H1 (cell line): Measurements from ENCODE around the gene PPP2R2B. TPM values are rescaled to one million over a fixed set of nuclear protein-coding genes. Genes with fewer than 3 reads are reported as not detected.

ENCODE experiments used
- CTCF ChIA-PET: fragments of 300-600 bp; sonication (Branson Sonifier 250); formaldehyde crosslinking; loops from one replicate; lab custom pipeline; 2021; ENCODE audit not compliant: partially characterized antibody; lab: Charles Lee
- POLR2A ChIA-PET: fragments of 300-600 bp; sonication (Branson Sonifier 250); formaldehyde crosslinking; loops from one replicate; lab custom pipeline; 2021; ENCODE audit warnings: inconsistent platforms; ENCODE audit not compliant: partially characterized antibody; lab: Charles Lee
- DNase-seq, 2 experiments: peaks; one replicate each; pipeline versions ENCODE4 v3.0.0 to v3.0.0-alpha.2; 2010 to 2022; ENCODE audit warnings: low spot score in 2 of 2, low read depth in 1 of 2, mixed read lengths in 1 of 2
- FAIRE-seq: peaks from 2 replicates; lab custom pipeline; 2011; peaks lifted over from hg19 to GRCh38; lab: Jason Lieb, UNC
- H2AFZ ChIP-seq: 2 replicates; pipeline ENCODE4 v1.8.1; 2012; ENCODE audit warnings: low read length, inconsistent platforms
- H2AK5ac ChIP-seq: 2 replicates; pipeline ENCODE4 v1.6.1; 2013; ENCODE audit warnings: low read depth, low read length
- H2BK120ac ChIP-seq: replicated peaks from 2 replicates; pipeline ENCODE3; 2013; ENCODE audit warnings: low read depth, low read length, inconsistent platforms
- H2BK12ac ChIP-seq: 2 replicates; pipeline ENCODE4 v1.6.1; 2013; ENCODE audit warnings: low read depth, low read length
- H2BK15ac ChIP-seq: 2 replicates; pipeline ENCODE4 v1.6.1; 2013; ENCODE audit warnings: low read length
- H2BK20ac ChIP-seq: 2 replicates; pipeline ENCODE4 v1.6.1; 2013; ENCODE audit warnings: low read length
- H2BK5ac ChIP-seq: 2 replicates; pipeline ENCODE4 v1.6.1; 2013; ENCODE audit warnings: low read depth, low read length
- H3K14ac ChIP-seq: 2 replicates; pipeline ENCODE4 v1.6.1; 2013; ENCODE audit warnings: inconsistent platforms; ENCODE audit not compliant: insufficient read length
- H3K18ac ChIP-seq: 2 replicates; pipeline ENCODE4 v1.6.1; 2013; ENCODE audit warnings: low read length; ENCODE audit errors: extremely low read depth
- H3K23ac ChIP-seq: 2 replicates; pipeline ENCODE4 v1.6.1; 2013; ENCODE audit warnings: inconsistent platforms; ENCODE audit not compliant: insufficient read length
- H3K23me2 ChIP-seq: 2 replicates; pipeline ENCODE4 v1.6.1; 2013; ENCODE audit warnings: low read depth, low read length
- H3K27ac ChIP-seq: 2 replicates; pipeline ENCODE4 v1.6.1; 2011; ENCODE audit warnings: low read depth, low read length, inconsistent platforms
- H3K27me3 ChIP-seq, 4 experiments: replicated peaks in 1 of 4; 1 replicate in 1 of 4; 2 replicates in 3 of 4; pipeline versions ENCODE4 v1.6.1 to v1.8.1; 2011 to 2013; ENCODE audit warnings: low read length in 3 of 4, mild to moderate bottlenecking in 3 of 4, inconsistent platforms in 2 of 4, mixed read lengths in 2 of 4, moderate library complexity in 1 of 4; ENCODE audit not compliant: control insufficient read depth in 3 of 4, insufficient read depth in 3 of 4; ENCODE audit errors: extremely low read depth in 1 of 4
- H3K36me3 ChIP-seq, 4 experiments: 2 replicates each; pipeline versions ENCODE4 v1.6.1 to v1.8.1; 2011 to 2013; ENCODE audit warnings: mild to moderate bottlenecking in 4 of 4, low read length in 3 of 4, moderate library complexity in 2 of 4, control low read depth in 1 of 4, inconsistent platforms in 1 of 4; ENCODE audit not compliant: insufficient read depth in 4 of 4, control insufficient read depth in 2 of 4
- H3K4ac ChIP-seq: replicated peaks from 2 replicates; pipeline ENCODE3; 2013; ENCODE audit warnings: low read length, low read depth, mixed read lengths, inconsistent platforms; ENCODE audit not compliant: insufficient read length
- H3K4me1 ChIP-seq, 4 experiments: replicated peaks in 1 of 4; 1 replicate in 1 of 4; 2 replicates in 3 of 4; pipeline versions ENCODE4 v1.6.1 to v1.8.1; 2011 to 2013; ENCODE audit warnings: low read length in 3 of 4, inconsistent platforms in 2 of 4, mixed read lengths in 1 of 4; ENCODE audit not compliant: insufficient read depth in 4 of 4, control insufficient read depth in 3 of 4
- H3K4me2 ChIP-seq, 2 experiments: 2 replicates each; pipeline versions ENCODE4 v1.6.1 to v1.8.1; 2011 to 2013; ENCODE audit warnings: low read depth in 2 of 2, low read length in 2 of 2, control low read depth in 1 of 2, inconsistent platforms in 1 of 2, mild to moderate bottlenecking in 1 of 2; ENCODE audit not compliant: insufficient read depth in 1 of 2
- H3K4me3 ChIP-seq, 4 experiments: fragments of 200-600, 300-600 bp in 1 of 4; sonication (generic), shearing (Covaris generic), sonication (Bioruptor Twin) in 1 of 4; 2 replicates each; pipeline versions ENCODE4 v1.5.1 to v1.8.1; 2011 to 2016; ENCODE audit warnings: low read length in 4 of 4, low read depth in 3 of 4, control low read depth in 2 of 4, inconsistent platforms in 2 of 4, mild to moderate bottlenecking in 2 of 4, mixed read lengths in 1 of 4, moderate library complexity in 1 of 4; ENCODE audit not compliant: insufficient read depth in 2 of 4; ENCODE audit errors: extremely low read depth in 1 of 4
- H3K56ac ChIP-seq: replicated peaks from 2 replicates; pipeline ENCODE3; 2013; ENCODE audit warnings: low read depth, mild to moderate bottlenecking, mixed read lengths, low read length, inconsistent platforms; ENCODE audit not compliant: insufficient read length
- H3K79me1 ChIP-seq: 2 replicates; pipeline ENCODE4 v1.6.1; 2013; ENCODE audit warnings: low read depth, low read length, control low read depth
- H3K79me2 ChIP-seq, 2 experiments: 2 replicates each; pipeline versions ENCODE4 v1.6.1 to v1.8.1; 2012 to 2013; ENCODE audit warnings: low read length in 2 of 2, mild to moderate bottlenecking in 2 of 2, inconsistent platforms in 1 of 2; ENCODE audit not compliant: insufficient read depth in 2 of 2, control insufficient read depth in 1 of 2
- H3K9ac ChIP-seq, 4 experiments: replicated peaks in 1 of 4; 1 replicate in 1 of 4; 2 replicates in 3 of 4; pipeline versions ENCODE4 v1.6.1 to v1.8.1; 2011 to 2013; ENCODE audit warnings: low read depth in 3 of 4, low read length in 3 of 4, control low read depth in 2 of 4, mild to moderate bottlenecking in 2 of 4, moderate library complexity in 2 of 4, inconsistent platforms in 1 of 4; ENCODE audit errors: extremely low read depth in 1 of 4
- H3K9me3 ChIP-seq, 2 experiments: 2 replicates each; pipeline versions ENCODE4 v1.6.1 to v1.8.1; 2012 to 2013; ENCODE audit warnings: mild to moderate bottlenecking in 2 of 2, moderate library complexity in 2 of 2, control low read depth in 1 of 2, inconsistent platforms in 1 of 2, low read depth in 1 of 2, low read length in 1 of 2, mixed read lengths in 1 of 2; ENCODE audit not compliant: insufficient read depth in 2 of 2
- H4K20me1 ChIP-seq, 2 experiments: replicated peaks in 1 of 2; 2 replicates each; pipeline versions ENCODE3 to v1.8.1; 2011 to 2013; ENCODE audit warnings: inconsistent platforms in 2 of 2, low read length in 2 of 2, mild to moderate bottlenecking in 1 of 2; ENCODE audit not compliant: insufficient read depth in 2 of 2, control insufficient read depth in 1 of 2
- H4K5ac ChIP-seq: 2 replicates; pipeline ENCODE4 v1.6.1; 2013; ENCODE audit warnings: low read length, low read depth, mixed read lengths, inconsistent platforms; ENCODE audit not compliant: insufficient read length
- H4K8ac ChIP-seq: 2 replicates; pipeline ENCODE4 v1.8.0; 2013; ENCODE audit warnings: mild to moderate bottlenecking, moderate library complexity, low read length, inconsistent platforms; ENCODE audit not compliant: insufficient read depth; ENCODE audit errors: extremely low read depth
- H4K91ac ChIP-seq: replicated peaks from 2 replicates; pipeline ENCODE3; 2013; ENCODE audit warnings: low read length, mixed read lengths, inconsistent platforms; ENCODE audit not compliant: insufficient read length
- BCL11A ChIP-seq, 2 experiments: IDR thresholded peaks; one replicate each; pipeline ENCODE4 v1.6.1; 2011; ENCODE audit warnings: low read depth in 2 of 2, low read length in 2 of 2, mild to moderate bottlenecking in 2 of 2
- CBX5 ChIP-seq: fragments of 300-800, 300-1000 bp; sonication (generic); IDR thresholded peaks from 2 replicates; pipeline ENCODE4 v1.7.1; 2016; ENCODE audit warnings: antibody characterized with exemption, low read length, low read depth
- KDM4A ChIP-seq: IDR thresholded peaks from one replicate; pipeline ENCODE4 v1.7.1; 2012; ENCODE audit warnings: low read depth, mild to moderate bottlenecking, moderate library complexity, low read length, inconsistent platforms; ENCODE audit not compliant: severe bottlenecking
- RAD21 ChIP-seq, 2 experiments: IDR thresholded peaks in 1 of 2; conservative IDR thresholded peaks in 1 of 2; 2 replicates each; pipeline ENCODE4 v1.6.1; 2011; ENCODE audit warnings: low read depth in 2 of 2, low read length in 2 of 2, improper control_type of control experiment in 1 of 2, inconsistent platforms in 1 of 2, mild to moderate bottlenecking in 1 of 2, moderate library complexity in 1 of 2
- RXRA ChIP-seq: IDR thresholded peaks from 2 replicates; pipeline ENCODE4 v1.6.1; 2011; ENCODE audit warnings: low read depth, mild to moderate bottlenecking, low read length, moderate library complexity; ENCODE audit not compliant: insufficient read depth
- WGBS, 2 experiments: shearing (Covaris generic) in 1 of 2; methylation state at CpG; one replicate each; pipeline versions ENCODE4 v1.1.6 to v1.1.7; 2013 to 2015; ENCODE audit warnings: low lambda C conversion rate in 2 of 2, mixed read lengths in 2 of 2, inconsistent platforms in 1 of 2, low coverage in 1 of 2, missing lambda C conversion rate in 1 of 2; ENCODE audit not compliant: insufficient replicate concordance in 2 of 2, insufficient coverage in 1 of 2, insufficient read length in 1 of 2; ENCODE audit errors: extremely low coverage in 1 of 2, missing lambda C conversion rate in 1 of 2; 5-methylcytosine and 5-hydroxymethylcytosine counted together
- polyA plus RNA-seq, 7 experiments: library from polyadenylated mRNA; depleted of rRNA in 3 of 7; stranded (reverse) in 5 of 7; unstranded in 2 of 7; fragments of >200 nt in 5 of 7; fragments of 200-250 nt in 2 of 7; gene quantifications; 1 replicate in 5 of 7; 2 replicates in 1 of 7; 4 replicates in 1 of 7; pipeline versions ENCODE4 v1.2.1 to v1.2.3, GENCODE V29; 2011 to 2013; ENCODE audit warnings: missing spikeins in 2 of 7, mixed read lengths in 2 of 7
- total RNA-seq: library from RNA; stranded (reverse); fragmentation: NEBNext Ultra II Directional; extraction: Animal tissue kit (Norgen Biotek cat#: 25700); gene quantifications from 2 replicates; pipeline ENCODE4 v1.2.1, GENCODE V29; 2021

PPP2R2B gene
- total and polyA plus RNA-seq, 2 of the 8 experiments (the other 6 are each of a cell fraction or from before 2014, with no cell fraction given) = 21.1 to 37.1 TPM

- H3K56ac ChIP-seq = no peak overlapping the region
- no peak overlapping the region for H3K18ac ChIP-seq
- no peak overlapping the region for H2BK15ac ChIP-seq
- no peak overlapping the region for H3K23ac ChIP-seq
- FAIRE-seq (no peak), DNase-seq (no peak)
- no peaks in the 10 kb centered on the region for H3K79me1 ChIP-seq
- ChIA-PET POLR2A (no interaction called here), CTCF (interaction anchor here (0.7 to 3.0 kb wide), 13 partner anchors 10 to 336 kb away, joined by 3 to 16 read pairs (median 5); no protein-coding TSS in a partner anchor)
- H3K79me2 ChIP-seq = no peaks in the 10 kb centered on the region
- H3K14ac ChIP-seq = no peak overlapping the region
- no peak overlapping the region for H4K91ac ChIP-seq
- H2BK5ac ChIP-seq = no peak overlapping the region
- H3K4me3 ChIP-seq = no peak overlapping the region
- no peak overlapping the region for H4K8ac ChIP-seq
- H2BK20ac ChIP-seq = no peak overlapping the region
- H3K23me2 ChIP-seq = no peaks in the 10 kb centered on the region; the same call in 1 of the 2 replicates
- WGBS, 2 experiments = 86% methylated on average over 5 of the region's 5 CpGs; no CpG with 5 or more reads in 1 of the 2 experiments
- H2BK12ac ChIP-seq = no peak overlapping the region
- no peak overlapping the region for H3K4ac ChIP-seq
- no peak overlapping the region for H2BK120ac ChIP-seq
- H3K27ac ChIP-seq = no peak overlapping the region
- no peak overlapping the region for H4K5ac ChIP-seq
- H2AFZ ChIP-seq = no peak overlapping the region
- no peaks in the 10 kb centered on the region for H3K27me3 ChIP-seq
- H2AK5ac ChIP-seq = no peak overlapping the region
- H3K9ac ChIP-seq = no peak overlapping the region
- H4K20me1 ChIP-seq = no peaks in the 10 kb centered on the region
- H3K4me2 ChIP-seq = no peak overlapping the region
- H3K36me3 ChIP-seq = no peaks in the 10 kb centered on the region
- peaks cover 3% of the 10 kb centered on the region in 2 experiments; a peak in 2 of 4 replicates for H3K9me3 ChIP-seq
- peaks cover 3 to 13% (median 6%) of the 10 kb centered on the region in 4 experiments; a peak in 6 of 7 replicates for H3K4me1 ChIP-seq
- TF ChIP-seq KDM4A = no peak
- TF ChIP-seq RAD21 (IDR thresholded peaks at IDR 0.05 in 1 of 2, conservative IDR thresholded peaks at IDR 0.05 in 1 of 2; ENCODE audit: low read depth in 2 of 2, low read length in 2 of 2) = no peak
- TF ChIP-seq RXRA = no peak
- TF ChIP-seq CBX5 = no peak
- TF ChIP-seq BCL11A (IDR thresholded peaks at IDR 0.05; ENCODE audit: low read depth in 2 of 2, low read length in 2 of 2) = no peak
These were observed 255.5 kb downstream of the PPP2R2B start for GRCh38 chr5:146623009-146623408.
